Gastrocnemius medialis (tissue), 4 donors: ENCODE measurements around the gene EFEMP1.

Source experiments
- POLR2A ChIP-seq, 2 donors: fragments of 450-650 bp; IDR thresholded peaks; one replicate each; pipeline ENCODE4 v1.6.1; 2017; ENCODE audit warnings: antibody characterized with exemption in 2 of 2, mild to moderate bottlenecking in 2 of 2, moderate library complexity in 2 of 2
- TF ChIP-seq, protein P1 (sequence below), 5 experiments: fragments of 450-650 bp in 3 of 5; fragments of 200-600 bp in 2 of 5; sonication (generic) in 2 of 5; IDR thresholded peaks in 4 of 5; conservative IDR thresholded peaks in 1 of 5; 1 replicate in 4 of 5; 2 replicates in 1 of 5; pipeline ENCODE4 v1.5.1; 2016 to 2019; ENCODE audit warnings: antibody characterized with exemption in 5 of 5, mild to moderate bottlenecking in 3 of 5, moderate library complexity in 3 of 5

DNA sequence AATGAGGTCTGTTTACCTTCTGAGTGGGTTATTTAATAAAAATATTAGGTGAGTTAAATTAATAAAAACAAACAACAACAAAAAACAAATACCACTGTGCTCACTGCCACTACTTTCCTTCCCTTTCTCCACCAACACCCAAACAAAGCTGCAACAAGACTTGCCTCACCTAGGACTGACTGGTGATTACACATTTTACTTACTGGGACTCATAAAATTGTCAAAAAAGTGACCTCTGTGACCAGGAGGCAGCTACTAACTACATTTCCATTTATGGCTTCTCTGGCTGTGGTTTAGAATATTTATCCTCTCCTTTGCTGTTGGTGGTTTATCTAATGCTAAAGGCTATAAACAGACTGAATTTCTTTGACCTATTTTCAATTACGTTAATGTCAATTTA lies 39.8 kb downstream of the EFEMP1 start:
- TF ChIP-seq, protein P1, sequence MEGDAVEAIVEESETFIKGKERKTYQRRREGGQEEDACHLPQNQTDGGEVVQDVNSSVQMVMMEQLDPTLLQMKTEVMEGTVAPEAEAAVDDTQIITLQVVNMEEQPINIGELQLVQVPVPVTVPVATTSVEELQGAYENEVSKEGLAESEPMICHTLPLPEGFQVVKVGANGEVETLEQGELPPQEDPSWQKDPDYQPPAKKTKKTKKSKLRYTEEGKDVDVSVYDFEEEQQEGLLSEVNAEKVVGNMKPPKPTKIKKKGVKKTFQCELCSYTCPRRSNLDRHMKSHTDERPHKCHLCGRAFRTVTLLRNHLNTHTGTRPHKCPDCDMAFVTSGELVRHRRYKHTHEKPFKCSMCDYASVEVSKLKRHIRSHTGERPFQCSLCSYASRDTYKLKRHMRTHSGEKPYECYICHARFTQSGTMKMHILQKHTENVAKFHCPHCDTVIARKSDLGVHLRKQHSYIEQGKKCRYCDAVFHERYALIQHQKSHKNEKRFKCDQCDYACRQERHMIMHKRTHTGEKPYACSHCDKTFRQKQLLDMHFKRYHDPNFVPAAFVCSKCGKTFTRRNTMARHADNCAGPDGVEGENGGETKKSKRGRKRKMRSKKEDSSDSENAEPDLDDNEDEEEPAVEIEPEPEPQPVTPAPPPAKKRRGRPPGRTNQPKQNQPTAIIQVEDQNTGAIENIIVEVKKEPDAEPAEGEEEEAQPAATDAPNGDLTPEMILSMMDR (IDR thresholded peaks at IDR 0.05 in 4 of 5, conservative IDR thresholded peaks at IDR 0.05 in 1 of 5), result no peak
- no peak for TF ChIP-seq POLR2A (IDR thresholded peaks at IDR 0.05)
